Activated CD4-positive, alpha-beta T cell treated with anti-CD3 and anti-CD28 coated beads, Interleukin-2, Interleukin-6, amounts not matched to agents 100 ng/mL and 50 ng/mL, durations not matched to agents 16 hours and 8 hours (primary cell): ENCODE measurements around the gene RPS21.
"Not testable (repeated sequence)": the region's sequence is repeated elsewhere in the genome, so short reads cannot be mapped to it uniquely, and the experiment has no call there.

Experiments
- DNase-seq: peaks from one replicate; pipeline ENCODE4 v3.0.0-alpha.2; 2020

RPS21 gene

DNA sequence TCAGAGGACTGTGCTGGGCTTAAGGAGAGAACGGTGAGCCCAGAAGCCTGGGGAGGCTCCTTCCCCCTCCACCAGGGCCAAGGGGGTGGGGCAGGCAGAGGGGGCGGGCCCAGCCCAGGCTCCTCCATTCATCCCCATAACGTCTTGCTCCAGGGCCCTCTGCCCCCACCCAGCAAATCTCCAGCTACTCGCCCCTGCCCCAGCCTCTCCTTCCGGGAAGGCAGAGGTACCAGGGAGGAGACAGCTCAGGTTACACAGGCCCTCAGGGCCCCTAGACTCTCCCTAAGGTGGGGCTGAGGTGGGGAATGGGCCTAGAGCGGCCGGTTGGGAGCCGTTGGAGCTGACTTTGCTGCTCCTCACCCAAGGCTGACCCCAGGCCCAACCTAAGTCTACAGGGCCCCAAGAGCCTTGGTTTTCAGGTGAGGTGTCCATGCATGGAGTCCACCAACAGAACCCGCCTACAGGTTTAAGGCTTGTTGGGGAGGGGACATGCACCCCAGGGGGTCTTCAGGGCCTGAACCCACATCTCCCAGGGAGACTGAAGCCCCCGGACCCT, 21.0 kb upstream of the RPS21 start:
- no peak for DNase-seq

DNA sequence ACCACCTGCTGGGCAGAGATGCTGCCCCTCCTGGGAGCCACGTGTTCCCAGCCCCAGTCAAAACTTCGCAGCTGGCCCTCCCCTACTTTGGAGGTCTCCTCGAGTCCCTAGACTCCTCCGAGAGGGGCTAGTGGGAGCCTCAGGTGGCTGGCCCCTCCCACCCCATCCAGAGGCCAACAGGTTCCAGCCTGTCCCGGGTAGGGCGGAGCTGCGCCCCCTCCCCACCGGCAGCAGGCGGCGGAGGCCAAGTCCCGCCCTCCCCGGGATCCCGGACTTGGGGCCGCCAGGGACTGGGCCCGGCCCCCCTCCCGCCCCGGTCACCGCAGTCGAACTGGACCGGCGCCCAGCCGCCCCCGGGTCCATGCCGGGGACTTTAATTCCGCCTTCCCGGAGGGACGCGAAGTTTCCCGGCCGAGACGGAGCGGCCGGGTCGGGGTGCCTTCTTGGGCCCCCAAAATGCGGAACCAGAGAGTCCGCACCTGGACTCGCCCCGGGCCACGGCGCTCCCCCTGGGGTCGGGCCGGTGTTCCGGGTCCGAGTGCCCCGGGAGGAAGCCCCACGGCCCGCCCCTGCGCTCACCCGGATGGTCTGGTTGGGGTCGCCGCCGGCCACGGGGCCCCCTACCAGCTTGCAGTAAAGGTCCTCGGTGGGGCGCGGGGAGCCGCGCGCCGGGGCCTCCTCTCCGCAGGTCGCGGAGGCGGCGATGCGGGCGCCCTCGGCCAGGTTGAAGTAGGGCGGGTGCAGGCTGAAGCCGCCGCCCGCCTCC, 20.4 kb upstream of the RPS21 start:
- no peak for DNase-seq

GRCh38 chr20:62367136-62367632, 19.7 kb upstream of the RPS21 start, which contains the start of gene LAMA5:
TSS of gene LAMA5 (minus strand) at chr20:62367312. CDS start at chr20:62367245, 67 bp downstream.
- DNase-seq, result no peak

- no peak for DNase-seq
Measured at GRCh38 chr20:62367633-62368391, 19.1 kb upstream of the RPS21 start.

- no peak for DNase-seq
Measured at GRCh38 chr20:62368392-62368975, 18.4 kb upstream of the RPS21 start.

GRCh38 chr20:62368976-62369814, 17.7 kb upstream of the RPS21 start:
- DNase-seq, result no peak

- DNase-seq, result no peak
Measured at GRCh38 chr20:62369815-62370114, 17.1 kb upstream of the RPS21 start.

- no peak for DNase-seq
Measured at GRCh38 chr20:62370115-62370806, 16.6 kb upstream of the RPS21 start.

GRCh38 chr20:62370807-62371587, 15.9 kb upstream of the RPS21 start:
- no peak for DNase-seq

DNA sequence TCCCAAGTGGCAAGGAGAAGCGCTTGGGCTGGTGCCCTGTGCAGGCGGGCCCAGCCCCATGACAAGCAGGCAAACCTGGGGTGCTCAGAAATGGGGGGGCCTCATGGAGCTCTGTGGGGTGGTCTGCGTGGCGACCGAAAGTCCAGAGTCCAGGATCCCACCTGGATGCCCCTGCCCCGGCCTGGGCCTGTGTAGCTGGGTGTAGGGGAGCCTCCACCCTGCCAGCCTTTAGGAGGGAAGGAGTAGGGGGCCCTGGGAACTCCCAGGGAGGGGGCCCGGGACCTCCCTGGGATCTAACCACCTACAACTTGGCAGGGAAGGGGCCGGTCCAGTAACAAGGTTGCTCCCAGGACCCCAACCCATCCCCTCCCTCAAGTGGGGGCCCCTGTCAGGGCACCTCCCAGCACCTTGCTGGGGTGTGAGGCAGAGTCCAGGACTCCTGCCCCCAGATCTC, 15.3 kb upstream of the RPS21 start:
- DNase-seq, result no peak

DNA sequence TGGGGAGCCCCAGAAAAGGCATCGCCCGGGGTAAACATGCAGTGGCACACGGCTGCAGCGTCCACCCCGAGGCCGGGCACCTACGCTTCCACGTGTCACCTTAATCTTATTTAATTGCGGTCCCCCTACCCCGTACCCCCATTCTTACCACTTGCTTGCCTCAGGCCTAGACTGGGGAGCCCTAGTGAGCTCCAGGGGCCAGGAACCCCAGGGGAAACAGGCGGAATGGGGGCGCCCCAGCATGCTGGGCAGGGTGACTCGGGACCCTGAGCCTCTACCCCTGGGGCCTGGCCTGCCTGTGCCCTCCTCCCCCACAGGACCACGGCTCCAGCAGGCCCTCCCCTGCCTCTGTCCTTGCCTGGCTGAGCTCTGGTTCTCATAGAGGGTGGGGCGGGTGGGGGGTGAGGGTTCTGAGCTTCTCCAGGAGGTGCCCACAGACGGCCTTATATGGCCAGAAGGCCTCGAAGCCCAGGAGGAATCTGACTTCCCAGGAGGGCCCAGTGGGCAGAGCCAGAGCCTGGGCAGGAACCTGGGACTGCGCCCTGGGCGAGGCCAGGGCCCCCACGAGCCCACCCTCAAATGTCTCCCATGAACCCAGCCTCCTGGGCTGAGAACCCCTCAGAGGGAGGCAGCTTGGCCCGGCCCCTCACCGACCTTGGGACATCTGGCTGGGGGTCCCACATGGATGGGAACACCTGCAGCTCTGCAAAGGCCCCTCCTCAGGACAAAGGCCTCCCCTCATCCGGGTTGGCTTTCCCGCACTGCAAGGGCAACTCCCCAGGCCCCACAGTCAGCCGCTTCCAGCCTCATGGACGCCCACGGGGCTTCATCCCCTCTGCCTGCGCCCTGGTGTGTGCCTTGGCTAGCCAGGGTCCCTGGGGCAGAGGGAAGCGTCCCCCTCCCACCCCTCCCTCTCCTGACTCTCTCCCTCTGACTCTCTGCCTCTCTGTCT, 14.6 kb upstream of the RPS21 start:
- no peak for DNase-seq

GRCh38 chr20:62373631-62374179, 13.2 kb upstream of the RPS21 start:
- not testable (repeated sequence) for DNase-seq

DNA sequence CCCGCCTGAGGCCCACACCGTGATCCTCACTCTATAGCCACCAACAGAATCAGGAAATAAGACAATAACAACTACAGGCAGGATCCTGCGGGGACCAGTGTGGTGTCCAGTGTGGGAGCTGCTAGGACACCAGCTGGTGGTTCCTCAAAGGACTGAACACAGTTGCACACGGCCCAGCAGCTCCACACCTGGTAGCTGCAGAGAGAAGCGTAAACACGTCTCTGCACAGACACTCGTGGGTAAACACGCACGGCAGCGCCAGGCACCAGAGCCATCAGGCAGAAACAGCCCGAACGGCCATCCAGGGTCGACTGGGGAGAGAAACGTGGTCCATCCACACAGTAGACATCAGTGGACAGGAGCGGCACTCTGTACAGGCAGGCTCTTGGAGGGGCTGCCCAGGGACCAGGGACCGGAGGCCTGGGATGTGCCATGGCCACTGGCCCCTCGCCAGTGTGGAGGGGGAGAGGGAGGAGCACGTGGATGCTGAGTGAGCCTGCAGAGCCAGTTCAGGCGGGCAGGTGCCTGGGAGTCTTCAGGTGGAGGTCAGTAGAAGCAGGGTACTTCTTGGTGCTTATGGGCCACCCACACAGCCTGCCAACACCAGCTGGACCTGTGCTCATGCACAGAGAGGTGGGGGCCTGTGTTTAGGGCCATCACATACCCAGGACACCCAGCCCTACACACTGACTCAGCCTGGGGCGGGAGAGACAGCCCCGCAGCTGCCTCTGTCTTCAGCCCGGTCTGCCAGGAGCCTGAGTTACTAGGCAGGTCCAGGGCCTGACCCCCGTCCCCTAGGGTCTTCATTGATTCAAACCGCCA, 12.4 kb upstream of the RPS21 start:
- DNase-seq, result no peak

GRCh38 chr20:62376112-62377063, 10.5 kb upstream of the RPS21 start:
- DNase-seq, result no peak

- no peak for DNase-seq
Measured at GRCh38 chr20:62377064-62377461, 9.8 kb upstream of the RPS21 start.

DNA sequence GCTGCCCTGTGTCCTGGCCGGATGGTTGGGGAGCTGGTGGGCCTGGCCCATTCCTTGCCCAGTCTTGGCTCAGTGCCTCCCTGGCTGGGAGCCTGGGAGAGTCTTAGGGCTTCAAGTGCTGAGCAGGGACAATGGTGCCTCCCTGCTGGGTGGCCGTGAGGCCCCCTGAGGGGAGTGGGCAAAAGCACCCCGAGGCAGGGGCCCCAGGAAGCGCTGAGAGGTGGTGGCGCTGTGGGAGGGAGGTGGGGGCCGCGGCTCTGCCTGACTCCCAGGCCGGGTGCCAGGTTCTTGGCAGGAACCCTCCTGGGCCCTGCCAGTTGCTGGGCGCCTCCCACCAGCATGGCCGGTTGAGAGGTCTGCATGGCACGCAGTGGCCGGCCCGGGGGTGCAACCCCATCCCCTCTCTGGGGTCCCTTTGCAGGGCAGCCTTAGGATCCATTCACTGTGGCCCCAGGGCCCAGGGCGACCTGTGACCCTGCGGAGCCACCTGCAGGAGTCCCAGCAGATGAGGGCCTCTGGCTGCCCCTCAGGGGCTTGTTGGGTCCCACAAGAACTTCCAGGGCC, 9.2 kb upstream of the RPS21 start:
- DNase-seq, result no peak

DNA sequence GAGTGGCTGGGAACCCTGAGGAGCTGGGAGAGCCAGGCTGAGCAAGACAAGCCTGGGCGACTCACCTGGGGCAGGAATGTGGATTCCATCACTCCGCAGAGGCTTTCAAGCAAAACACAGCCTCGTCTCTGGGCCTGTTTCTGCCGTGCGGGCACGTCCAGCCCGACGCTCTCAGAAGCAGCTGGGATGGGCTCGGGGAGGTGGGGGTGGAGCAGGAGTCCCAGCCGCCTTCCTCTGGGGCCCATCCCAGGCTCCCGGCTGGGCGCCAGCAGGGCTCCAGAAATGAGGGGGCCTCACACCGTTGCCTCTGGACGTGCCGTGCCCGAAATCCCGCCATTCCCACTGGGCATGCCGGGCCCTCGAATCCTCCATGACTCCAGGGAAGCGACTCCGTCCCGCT, 8.7 kb upstream of the RPS21 start:
- no peak for DNase-seq
